HL-60 (cell line): ENCODE data around the gene ZNF248.

Experiments
- DNase-seq, 2 experiments: peaks; one replicate each; pipeline ENCODE4 v3.0.0-alpha.2; 2010 to 2020; ENCODE audit warnings: low read depth in 1 of 2, low spot score in 1 of 2
- H3K27ac ChIP-seq: fragments of 250-450 bp; sonication (Bioruptor Pico); replicated peaks from 2 replicates; pipeline ENCODE4 v1.5.1; 2020; ENCODE audit warnings: mild to moderate bottlenecking, moderate library complexity
- H3K27me3 ChIP-seq: fragments of 250-450 bp; sonication (Bioruptor Pico); 2 replicates; pipeline ENCODE4 v1.5.1; 2021; ENCODE audit warnings: mild to moderate bottlenecking, moderate library complexity; ENCODE audit not compliant: insufficient read depth, poor library complexity, severe bottlenecking
- H3K4me3 ChIP-seq: replicated peaks from 2 replicates; pipeline ENCODE4 v1.5.1; 2011; ENCODE audit warnings: mild to moderate bottlenecking, control low read depth, low read length; ENCODE audit not compliant: insufficient read depth
- CTCF ChIP-seq: IDR thresholded peaks from one replicate; pipeline ENCODE4 v1.5.1; 2011; ENCODE audit warnings: low read length, control low read depth, inconsistent platforms; ENCODE audit not compliant: insufficient read depth
- GABPA ChIP-seq: IDR thresholded peaks from 2 replicates; pipeline ENCODE4 v1.6.1; 2012; ENCODE audit warnings: low read depth
- POLR2AphosphoS5 ChIP-seq: IDR thresholded peaks from 2 replicates; pipeline ENCODE4 v1.6.1; 2012; ENCODE audit warnings: low read depth
- REST ChIP-seq: IDR thresholded peaks from 2 replicates; pipeline ENCODE4 v1.6.1; 2012; ENCODE audit warnings: low read depth; ENCODE audit not compliant: insufficient replicate concordance
- SPI1 ChIP-seq: IDR thresholded peaks from 2 replicates; pipeline ENCODE4 v1.6.1; 2012; ENCODE audit warnings: low read depth, mild to moderate bottlenecking, borderline replicate concordance

Gene ZNF248

GRCh38 chr10:37872283-37872682 is 14.9 kb upstream of the ZNF248 start:
- DNase-seq: no peak
- Histone ChIP-seq H3K4me3 (no peak overlapping the region), H3K27ac (no peak overlapping the region)

GRCh38 chr10:37871568-37872251 is 14.3 kb upstream of the ZNF248 start:
- Histone ChIP-seq H3K4me3 (no peak overlapping the region), H3K27me3 (no peaks in the 10 kb centered on the region), H3K27ac (no peak overlapping the region)
- no peak for TF ChIP-seq REST
- TF ChIP-seq GABPA: no peak
- TF ChIP-seq CTCF: no peak
- TF ChIP-seq SPI1: no peak
- TF ChIP-seq POLR2AphosphoS5: no peak
- no peak for DNase-seq

More at GRCh38 chr10:37872283-37872682, 14.9 kb upstream of the ZNF248 start:
- H3K27me3 ChIP-seq: no peaks in the 10 kb centered on the region
- TF ChIP-seq CTCF (no peak), SPI1 (no peak), POLR2AphosphoS5 (no peak), GABPA (no peak), REST (no peak)

GRCh38 chr10:37871143-37871542 is 13.7 kb upstream of the ZNF248 start:
- TF ChIP-seq CTCF (no peak), REST (no peak), GABPA (no peak), POLR2AphosphoS5 (no peak), SPI1 (no peak)

More at GRCh38 chr10:37871143-37871542, 13.7 kb upstream of the ZNF248 start:
- Histone ChIP-seq H3K27ac (no peak overlapping the region), H3K4me3 (no peak overlapping the region), H3K27me3 (no peaks in the 10 kb centered on the region)
- no peak for DNase-seq
